Glutamatergic neuron (in vitro differentiated cells): ENCODE results near the gene LOXL3. TPM values are rescaled to one million over a fixed set of nuclear protein-coding genes. Genes with fewer than 3 reads are reported as not detected.
A peak's percentile ranks its signal among the peaks of the same experiment; 100 is the strongest.

ENCODE experiments used
- DNase-seq: peaks from one replicate; pipeline ENCODE4 v3.0.0; 2022
- H3K27ac Mint-ChIP-seq: one replicate; pipeline ENCODE4 v1.8.0; 2020; ENCODE audit warnings: mild to moderate bottlenecking, mixed read lengths, inconsistent platforms; ENCODE audit not compliant: unreplicated experiment
- H3K27me3 Mint-ChIP-seq: one replicate; pipeline ENCODE4 v1.8.0; 2020; ENCODE audit warnings: mild to moderate bottlenecking, moderate library complexity, mixed read lengths, inconsistent platforms; ENCODE audit not compliant: unreplicated experiment
- H3K36me3 Mint-ChIP-seq: one replicate; pipeline ENCODE4 v1.8.0; 2020; ENCODE audit warnings: mild to moderate bottlenecking, mixed read lengths, inconsistent platforms; ENCODE audit not compliant: unreplicated experiment
- H3K4me1 Mint-ChIP-seq: one replicate; pipeline ENCODE4 v1.8.0; 2020; ENCODE audit warnings: mild to moderate bottlenecking, low read depth, mixed read lengths, inconsistent platforms; ENCODE audit not compliant: unreplicated experiment
- H3K4me3 Mint-ChIP-seq: one replicate; pipeline ENCODE4 v1.8.0; 2020; ENCODE audit warnings: mild to moderate bottlenecking, mixed read lengths, inconsistent platforms; ENCODE audit not compliant: unreplicated experiment
- H3K9me3 Mint-ChIP-seq: one replicate; pipeline ENCODE4 v1.8.0; 2020; ENCODE audit warnings: mild to moderate bottlenecking, moderate library complexity, mixed read lengths, inconsistent platforms; ENCODE audit not compliant: unreplicated experiment
- CTCF ChIP-seq: fragments of 200-600 bp; sonication (generic); IDR thresholded peaks from one replicate; pipeline ENCODE4 v1.5.0; 2021; ENCODE audit not compliant: partially characterized antibody, unreplicated experiment
- total RNA-seq: library from RNA; stranded (reverse); fragmentation: NEBNext Ultra II Directional; extraction: Animal tissue kit (Norgen Biotek cat#: 25700); gene quantifications from one replicate; pipeline ENCODE4 v1.2.1, GENCODE V29; 2021; ENCODE audit not compliant: unreplicated experiment

The LOXL3 gene
- total RNA-seq, 1 donor from 2014 or later = 64.2 TPM

GRCh38 chr2:74498500-74499266 is 55.1 kb downstream of the LOXL3 start:
- peak; percentile 34 for DNase-seq
- H3K27me3 Mint-ChIP-seq = peaks cover 25% of the 10 kb centered on the region
- H3K27ac Mint-ChIP-seq = no peak overlapping the region
- peak overlapping the region; percentile 86 for H3K4me3 Mint-ChIP-seq
- H3K4me1 Mint-ChIP-seq = peaks cover 15% of the 10 kb centered on the region
- H3K36me3 Mint-ChIP-seq = peaks cover 8% of the 10 kb centered on the region
- peaks cover 9% of the 10 kb centered on the region for H3K9me3 Mint-ChIP-seq
- TF ChIP-seq CTCF = no peak

- Mint-ChIP-seq H3K27ac (no peak overlapping the region), H3K27me3 (peaks cover 24% of the 10 kb centered on the region), H3K36me3 (peaks cover 8% of the 10 kb centered on the region), H3K4me1 (peaks cover 15% of the 10 kb centered on the region), H3K9me3 (peaks cover 9% of the 10 kb centered on the region), H3K4me3 (peak overlapping the region; percentile 86)
- DNase-seq = peak; percentile 32
- TF ChIP-seq CTCF = no peak
These were observed 55.8 kb downstream of the LOXL3 start for GRCh38 chr2:74497777-74498499.

- Mint-ChIP-seq H3K4me3 (peak overlapping the region; percentile 86), H3K27ac (no peak overlapping the region)
These were observed 56.6 kb downstream of the LOXL3 start for GRCh38 chr2:74496997-74497776.

GRCh38 chr2:74495440-74495839 is 58.3 kb downstream of the LOXL3 start:
- peaks cover 14% of the 10 kb centered on the region for H3K27me3 Mint-ChIP-seq
- H3K4me1 Mint-ChIP-seq = peaks cover 6% of the 10 kb centered on the region
- no peak for DNase-seq
- no peak for TF ChIP-seq CTCF
- no peak overlapping the region for H3K4me3 Mint-ChIP-seq
- H3K27ac Mint-ChIP-seq = no peak overlapping the region
- peaks cover 8% of the 10 kb centered on the region for H3K36me3 Mint-ChIP-seq
- peaks cover 2% of the 10 kb centered on the region for H3K9me3 Mint-ChIP-seq

More at GRCh38 chr2:74496997-74497776, 56.6 kb downstream of the LOXL3 start:
- H3K9me3 Mint-ChIP-seq = peaks cover 5% of the 10 kb centered on the region
- H3K4me1 Mint-ChIP-seq = peaks cover 15% of the 10 kb centered on the region
- H3K36me3 Mint-ChIP-seq = peaks cover 8% of the 10 kb centered on the region
- no peak for TF ChIP-seq CTCF
- peaks cover 21% of the 10 kb centered on the region for H3K27me3 Mint-ChIP-seq
- no peak for DNase-seq
